Right ventricle myocardium inferior (tissue), 1 donor: ENCODE measurements around the gene SYDE1. TPM values are rescaled to one million over a fixed set of nuclear protein-coding genes. Genes with fewer than 3 reads are reported as not detected.

Experiments used
- ATAC-seq: fragments of 200-7000 bp; cut with Tn5 transposase; one replicate; pipeline ENCODE4 v1.9.1; 2020; ENCODE audit warnings: mild to moderate bottlenecking, moderate library complexity
- DNase-seq: peaks from one replicate; pipeline ENCODE4 v3.0.0; 2021; ENCODE audit errors: missing footprints
- intact Hi-C: fragments of 100-400 bp; cut with DNase I; formaldehyde crosslinking; loops from one replicate; pipeline ENCODE4 v1.11.0; 2022
- total RNA-seq: library from RNA; stranded (reverse); fragmentation: NEBNext Ultra II Directional; extraction: Animal tissue kit (Norgen Biotek cat#: 25700); gene quantifications from one replicate; pipeline ENCODE4 v1.2.1, GENCODE V29; 2021
- donor health status: DM: no; HTN: yes; CAD: no; lungs with severe emphysema.

The SYDE1 gene
- total RNA-seq, 1 donor from 2014 or later: 15.7 TPM

GRCh38 chr19:15120135-15121026, 13.2 kb downstream of the SYDE1 start:
- intact Hi-C loops: no loop called here
- DNase-seq: no peak
- ATAC-seq: no peak

DNA sequence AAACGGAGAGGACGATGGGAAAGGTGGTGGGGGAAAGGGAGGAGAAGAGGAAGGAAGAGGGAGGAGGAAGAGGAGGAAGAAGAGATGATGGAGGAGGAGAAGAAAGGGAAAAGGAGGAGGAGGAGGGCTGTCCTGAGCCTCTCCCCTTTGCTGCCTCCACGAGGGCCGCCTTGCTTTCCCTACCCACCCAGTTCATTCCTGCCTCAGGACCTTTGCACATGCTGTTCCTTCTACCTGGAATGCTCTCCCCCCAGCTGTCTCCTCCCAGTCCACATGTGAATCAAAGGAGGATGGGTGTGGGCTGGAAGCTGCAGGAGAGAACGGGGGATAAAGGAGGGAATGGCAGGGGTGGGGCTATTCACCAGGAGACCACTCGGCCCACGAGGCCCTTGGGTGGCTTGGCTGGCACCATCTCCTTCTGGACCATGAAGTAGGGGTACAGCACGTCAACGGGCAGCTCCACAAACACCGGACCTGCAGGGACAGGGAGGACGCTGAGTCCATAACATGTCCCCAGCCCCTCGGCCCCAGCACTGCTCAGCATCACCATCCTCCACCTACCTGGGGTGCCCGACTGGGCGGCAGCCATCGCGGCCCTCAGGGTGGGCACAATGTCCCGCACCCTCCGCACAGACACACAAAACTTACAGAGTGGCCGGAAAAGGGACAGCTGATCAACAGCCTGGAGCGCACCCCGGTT, 15.3 kb downstream of the SYDE1 start:
- intact Hi-C loops: no loop called here
- ATAC-seq (no peak), DNase-seq (no peak)

- DNase-seq (no peak), ATAC-seq (no peak)
- intact Hi-C loops: no loop called here
These were observed 16.1 kb downstream of the SYDE1 start for GRCh38 chr19:15123031-15123890.

- intact Hi-C loops: no loop called here
- peak; percentile 65 for ATAC-seq
These were observed 16.7 kb downstream of the SYDE1 start for GRCh38 chr19:15123900-15124299.

DNA sequence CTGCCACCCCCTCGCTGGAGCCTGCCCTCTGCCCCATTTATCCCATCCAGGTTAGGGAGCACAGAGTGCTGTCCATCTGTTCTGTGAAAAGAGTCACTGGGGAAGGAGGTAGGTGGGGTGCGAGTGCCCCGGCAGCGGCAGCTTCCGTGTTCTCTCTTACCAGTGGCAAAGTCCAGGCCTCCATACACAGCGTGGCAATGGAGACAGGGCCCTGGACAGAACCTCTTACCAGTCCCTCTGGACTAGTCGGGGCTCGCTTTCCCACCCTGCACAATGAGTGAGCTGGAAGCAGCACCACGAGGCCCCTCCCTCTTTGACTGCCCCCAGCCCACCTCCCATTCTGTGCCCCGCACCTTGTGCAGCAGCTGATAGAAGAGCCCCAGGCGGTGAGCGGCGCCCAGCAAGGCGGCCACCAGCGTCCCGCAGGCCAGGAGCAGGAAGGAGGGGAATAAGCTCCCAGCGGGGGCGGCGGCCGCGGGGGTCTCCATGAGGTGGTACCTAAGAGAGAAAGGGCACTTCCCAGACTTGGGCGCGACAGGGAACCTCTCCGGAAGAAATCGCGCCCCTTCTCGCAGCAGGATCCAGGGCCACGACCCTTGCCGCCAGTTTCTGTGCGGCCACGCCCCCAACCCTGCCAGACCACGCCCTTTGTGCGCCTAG, 17.5 kb downstream of the SYDE1 start:
- intact Hi-C loops: loop anchor here (1.0 kb wide), 1 partner anchor 17 kb away; the partner anchor contains the start of gene SYDE1
- peak; percentile 0 for ATAC-seq
- DNase-seq: peak; percentile 75

More at GRCh38 chr19:15123900-15124299, 16.7 kb downstream of the SYDE1 start:
- peak; percentile 89 for DNase-seq

DNA sequence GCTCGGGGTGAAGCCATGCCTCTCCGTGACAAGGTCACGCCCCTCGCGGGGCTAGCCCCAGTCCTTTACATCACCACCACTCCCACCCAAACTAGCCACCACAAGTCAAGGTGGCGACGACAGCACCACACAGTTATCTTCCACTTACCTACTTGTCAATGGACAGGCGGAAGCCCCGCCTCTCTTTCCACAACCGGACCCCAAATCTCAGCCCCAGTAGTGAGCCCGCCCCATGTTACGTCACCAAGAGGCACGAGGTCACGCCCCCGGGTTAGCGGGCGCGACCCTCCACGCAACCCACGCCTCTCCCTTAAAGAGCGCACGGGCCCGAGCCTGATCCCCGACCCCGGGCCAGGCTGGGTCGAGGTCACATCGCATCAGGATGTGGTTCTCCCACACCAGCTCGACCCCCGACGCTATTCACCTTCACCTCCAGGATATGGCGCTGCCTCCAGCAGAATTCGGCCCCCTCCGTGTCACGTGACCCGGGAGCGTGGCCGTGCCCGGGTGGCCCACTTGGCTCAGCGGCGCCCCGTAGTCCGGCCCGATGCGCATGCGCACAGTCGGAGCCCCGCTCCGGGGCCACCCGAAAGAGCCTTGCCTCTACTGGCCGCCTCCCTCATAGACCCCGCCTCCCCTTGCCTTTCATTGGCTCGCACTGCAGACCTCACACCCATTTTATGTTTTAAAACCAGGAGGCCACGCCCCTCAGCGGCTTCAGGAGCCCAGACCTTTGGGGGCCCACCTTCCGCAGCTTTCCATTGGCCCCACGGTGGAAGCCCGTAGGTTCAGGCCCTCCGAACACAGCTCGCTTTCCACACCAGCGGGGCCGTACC, 18.2 kb downstream of the SYDE1 start:
- peak; percentile 93 for ATAC-seq
- DNase-seq: peak; percentile 98
- intact Hi-C loops: loop anchor here (1.0 kb wide), 1 partner anchor 18 kb away; the partner anchor contains the start of gene SYDE1

GRCh38 chr19:15126131-15126910, 19.1 kb downstream of the SYDE1 start:
- intact Hi-C loops: no loop called here
- no peak for ATAC-seq
- no peak for DNase-seq

- ATAC-seq (no peak), DNase-seq (no peak)
- intact Hi-C loops: no loop called here
These were observed 21.1 kb downstream of the SYDE1 start for GRCh38 chr19:15128162-15128770.

- ATAC-seq (no peak), DNase-seq (no peak)
- intact Hi-C loops: no loop called here
These were observed 22.8 kb downstream of the SYDE1 start for GRCh38 chr19:15129856-15130585.

GRCh38 chr19:15136234-15136954, 29.2 kb downstream of the SYDE1 start:
- intact Hi-C loops: no loop called here
- DNase-seq (no peak), ATAC-seq (no peak)

DNA sequence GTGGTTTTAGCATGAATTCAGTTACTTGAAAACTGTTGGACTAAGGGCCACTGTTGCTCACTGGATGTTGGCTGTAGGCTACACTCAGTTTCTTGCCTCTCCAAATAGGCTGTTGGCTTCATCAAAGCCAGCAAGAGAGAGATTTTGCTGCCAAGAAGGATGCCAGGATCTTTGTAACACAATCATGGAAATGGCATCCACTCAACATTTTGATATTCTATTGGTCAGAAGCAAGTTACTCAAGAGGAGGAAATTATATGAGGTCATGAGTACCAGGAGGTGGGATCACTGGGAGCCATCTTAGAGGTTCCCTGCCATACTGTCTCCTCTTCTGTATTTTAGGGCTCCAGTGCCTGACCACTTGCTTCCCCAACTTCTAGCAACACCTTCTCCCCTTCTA, 30.6 kb downstream of the SYDE1 start:
- intact Hi-C loops: no loop called here
- ATAC-seq (no peak), DNase-seq (no peak)

DNA sequence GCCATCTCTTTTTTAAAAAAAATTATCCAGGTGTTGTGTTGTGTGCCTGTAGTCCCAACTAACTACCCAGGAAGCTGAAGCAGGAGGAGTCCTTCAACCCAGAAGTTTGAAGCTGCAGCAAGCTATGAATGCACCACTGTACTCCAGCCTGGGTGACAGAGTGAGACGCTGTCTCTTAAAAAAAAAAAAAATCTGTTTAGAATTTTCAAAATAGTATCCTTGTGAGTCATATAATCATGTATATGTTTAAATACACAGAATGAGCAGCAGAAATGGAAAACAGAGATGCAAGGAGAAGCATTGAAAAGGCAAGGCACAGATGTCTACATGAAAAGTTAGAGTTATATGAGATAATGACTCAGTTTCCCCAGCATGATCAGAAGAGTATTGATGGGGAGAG, 31.2 kb downstream of the SYDE1 start:
- intact Hi-C loops: no loop called here
- ATAC-seq (no peak), DNase-seq (no peak)

DNA sequence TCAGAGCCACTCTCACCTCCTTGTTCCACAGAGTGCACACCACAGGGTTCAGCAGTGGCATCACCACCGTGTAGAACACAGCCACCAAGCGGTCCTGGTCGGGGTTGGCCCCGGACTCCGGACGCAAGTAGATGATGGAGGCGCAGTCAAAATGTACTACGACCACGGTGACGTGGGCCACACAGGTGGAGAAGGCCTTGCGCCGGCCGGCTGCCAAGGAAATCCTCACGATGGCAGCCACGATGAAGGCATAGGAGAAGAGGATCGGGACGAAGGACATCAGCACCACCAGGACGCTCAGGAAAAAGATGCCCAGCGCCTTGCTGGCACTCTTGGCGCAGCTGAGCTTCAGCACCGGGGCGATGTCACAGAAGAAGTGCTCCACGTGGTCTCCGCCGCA, 33.9 kb downstream of the SYDE1 start:
- no peak for ATAC-seq
- no peak for DNase-seq
- intact Hi-C loops: no loop called here

DNA sequence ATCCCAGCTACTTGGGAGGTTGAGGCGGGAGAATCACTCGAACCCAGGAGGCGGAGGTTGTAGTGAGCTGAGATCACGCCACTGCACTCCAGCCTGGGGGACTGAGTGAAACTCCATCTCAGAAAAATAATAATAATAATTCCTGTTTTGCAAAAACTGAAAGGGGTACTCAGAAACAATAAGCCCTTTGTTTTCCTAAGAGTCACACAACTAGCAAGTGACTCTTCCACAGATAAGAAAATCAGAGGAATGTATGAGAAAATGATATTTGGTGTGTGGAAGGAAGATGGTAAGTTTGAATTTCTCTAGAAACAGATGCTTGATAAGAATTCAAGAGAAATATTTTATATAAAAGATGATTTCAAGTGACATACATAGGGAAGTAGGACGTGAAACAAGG, 35.1 kb downstream of the SYDE1 start:
- intact Hi-C loops: no loop called here
- DNase-seq: no peak
- ATAC-seq: no peak

DNA sequence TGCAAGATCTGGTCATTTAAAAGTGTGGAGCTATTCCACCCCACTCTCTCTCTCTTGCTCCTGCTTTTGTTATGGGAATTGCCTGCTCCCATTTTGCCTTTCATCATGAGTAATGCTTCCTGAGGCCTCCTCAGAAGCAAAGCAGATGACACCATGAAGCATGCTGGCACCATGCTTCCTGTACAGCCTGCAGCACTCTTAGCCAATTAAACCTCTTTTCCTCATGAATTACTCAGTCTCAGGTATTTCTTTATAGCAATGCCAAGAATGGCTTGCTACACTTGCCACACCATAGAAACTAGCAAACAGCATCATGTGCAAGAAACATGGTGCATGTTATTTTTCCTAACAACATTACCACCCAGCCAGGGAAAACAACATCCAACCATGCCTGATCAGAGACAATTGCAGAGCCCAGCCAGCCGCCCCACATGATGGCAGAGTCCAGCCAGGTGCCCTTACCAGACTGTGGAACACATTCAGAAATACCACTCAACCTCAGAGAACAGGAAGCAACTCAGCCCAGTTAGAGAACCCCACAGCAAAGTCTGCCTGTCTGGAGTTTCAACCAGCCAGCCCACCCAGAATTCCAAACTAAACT, 36.9 kb downstream of the SYDE1 start:
- ATAC-seq: no peak

More for the DNA sequence above, 36.9 kb downstream of the SYDE1 start:
- DNase-seq: no peak
- intact Hi-C loops: no loop called here
